OCI-LY7 (cell line): Measurements from ENCODE around the gene DYNLL1. TPM values are rescaled to one million over a fixed set of nuclear protein-coding genes. Genes with fewer than 3 reads are reported as not detected.

Source experiments
- BruUV-seq: library from RNA; stranded (reverse); fragments of 400-500 nt; replicated peaks from 2 replicates; lab custom pipeline; 2021; lab: Mats Ljungman, UMichigan
- CTCF ChIA-PET: fragments of 300-600 bp; sonication (Branson Sonifier 250); formaldehyde crosslinking; loops from one replicate; lab custom pipeline; 2022; ENCODE audit warnings: antibody characterized with exemption; ENCODE audit not compliant: unreplicated experiment; lab: Charles Lee
- POLR2A ChIA-PET: fragments of 300-600 bp; sonication (Branson Sonifier 250); formaldehyde crosslinking; loops from one replicate; lab custom pipeline; 2022; ENCODE audit warnings: antibody characterized with exemption; lab: Charles Lee
- DNase-seq: peaks from one replicate; pipeline ENCODE4 v3.0.0-alpha.2; 2015; ENCODE audit warnings: low spot score
- H2AFZ ChIP-seq: fragments of 200-600 bp; sonication (generic), shearing (Covaris generic); 2 replicates; pipeline ENCODE4 v1.6.1; 2014; ENCODE audit warnings: mild to moderate bottlenecking, antibody characterized with exemption, low read length, moderate library complexity
- H3K27ac ChIP-seq: fragments of 200-600 bp; sonication (generic); 2 replicates; pipeline ENCODE4 v1.5.1; 2014; ENCODE audit warnings: mixed run types, low read depth, mild to moderate bottlenecking, moderate library complexity, low read length, inconsistent platforms; ENCODE audit not compliant: poor library complexity, severe bottlenecking
- H3K36me3 ChIP-seq: fragments of 200-600 bp; sonication (generic); 2 replicates; pipeline ENCODE4 v1.6.1; 2014; ENCODE audit warnings: mild to moderate bottlenecking, antibody characterized with exemption, low read length, moderate library complexity, mixed read lengths; ENCODE audit not compliant: insufficient read depth
- H3K4me1 ChIP-seq: fragments of 200-600 bp; sonication (generic); 2 replicates; pipeline ENCODE4 v1.5.1; 2014; ENCODE audit warnings: mild to moderate bottlenecking, low read length; ENCODE audit not compliant: insufficient read depth, poor library complexity, severe bottlenecking
- H3K4me2 ChIP-seq: fragments of 200-600 bp; sonication (generic); 2 replicates; pipeline ENCODE4 v1.6.1; 2014; ENCODE audit warnings: mild to moderate bottlenecking, low read length
- H3K4me3 ChIP-seq: fragments of 200-600 bp; sonication (generic); 2 replicates; pipeline ENCODE4 v1.5.1; 2014; ENCODE audit warnings: mild to moderate bottlenecking, low read depth, low read length; ENCODE audit not compliant: poor library complexity, severe bottlenecking
- H3K79me2 ChIP-seq: fragments of 200-600 bp; sonication (generic); 2 replicates; pipeline ENCODE4 v1.6.1; 2016; ENCODE audit warnings: low read depth, mild to moderate bottlenecking, low read length, moderate library complexity, mixed read lengths; ENCODE audit not compliant: insufficient read depth
- H3K9me2 ChIP-seq: fragments of 200-600 bp; sonication (generic); 2 replicates; pipeline ENCODE4 v1.6.1; 2016; ENCODE audit warnings: mild to moderate bottlenecking, low read length, mixed read lengths; ENCODE audit not compliant: insufficient read depth
- H3K9me3 ChIP-seq: fragments of 200-600 bp; sonication (generic); 2 replicates; pipeline ENCODE4 v1.6.1; 2014; ENCODE audit warnings: mild to moderate bottlenecking, mixed run types, low read length, mixed read lengths
- H4K20me1 ChIP-seq: fragments of 200-600 bp; sonication (generic); 2 replicates; pipeline ENCODE4 v1.6.1; 2014; ENCODE audit warnings: mild to moderate bottlenecking, antibody characterized with exemption, low read length, moderate library complexity, mixed read lengths; ENCODE audit not compliant: insufficient read depth
- EZH2phosphoT487 ChIP-seq: fragments of 200-600 bp; sonication (generic); IDR thresholded peaks from 2 replicates; pipeline ENCODE4 v1.6.1; 2018; ENCODE audit warnings: low read depth, borderline replicate concordance, mild to moderate bottlenecking, mixed run types, antibody characterized with exemption, low read length, moderate library complexity, mixed read lengths
- intact Hi-C: fragments of 100-400 bp; cut with micrococcal nuclease; formaldehyde crosslinking; loops from one replicate; pipeline ENCODE4 v1.10.0; 2022; ENCODE audit not compliant: unreplicated experiment
- total RNA-seq, 2 experiments: library from RNA; depleted of rRNA in 1 of 2; stranded (reverse); fragments of >200 nt in 1 of 2; shearing (Covaris generic) in 1 of 2; gene quantifications; 2 replicates each; pipeline ENCODE4 v1.2.3, GENCODE V29; 2014 to 2022
- TF ChIP-seq, protein P1 (sequence below): fragments of 200-600 bp; sonication (generic); conservative IDR thresholded peaks from 2 replicates; pipeline ENCODE4 v1.5.1; 2014; ENCODE audit warnings: mild to moderate bottlenecking, antibody characterized with exemption, low read length, moderate library complexity, mixed read lengths

The DYNLL1 gene
- total RNA-seq, 2 experiments from 2014 or later = 321 to 400 TPM

DNA sequence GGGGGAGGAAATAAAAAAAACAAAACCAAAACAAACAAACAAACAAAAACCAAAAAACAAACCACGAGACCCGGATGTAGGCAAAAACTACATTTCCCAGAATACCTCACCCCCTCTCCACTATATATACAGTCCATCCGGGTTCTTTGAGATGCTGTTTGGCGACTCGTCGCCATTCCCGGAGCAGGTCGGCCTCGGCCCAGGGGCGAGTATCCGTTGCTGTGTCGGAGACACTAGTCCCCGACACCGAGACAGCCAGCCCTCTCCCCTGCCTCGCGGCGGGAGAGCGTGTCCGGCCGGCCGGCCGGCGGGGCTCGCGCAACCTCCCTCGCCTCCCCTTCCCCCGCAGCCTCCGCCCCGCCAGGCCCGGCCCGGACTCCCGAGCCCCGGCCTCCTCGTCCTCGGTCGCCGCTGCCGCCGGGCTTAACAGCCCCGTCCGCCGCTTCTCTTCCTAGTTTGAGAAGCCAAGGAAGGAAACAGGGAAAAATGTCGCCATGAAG, 38.3 kb downstream of the DYNLL1 start, which contains the start of gene RNF10:
TSS of gene RNF10 (plus strand) at position 154 of the 500 bp plus-strand sequence. CDS start 456 bp downstream, outside the sequence.
- Histone ChIP-seq H3K4me1 (peaks cover 63% of the 10 kb centered on the region), H4K20me1 (peaks cover 37% of the 10 kb centered on the region), H3K4me2 (peak within 1 kb of the TSS; percentile 97), H3K9me2 (no peaks in the 10 kb centered on the region), H3K27ac (peak within 1 kb of the TSS; percentile 65), H3K4me3 (peak within 1 kb of the TSS; percentile 89), H3K36me3 (peaks cover 37% of the 10 kb centered on the region), H3K9me3 (no peaks in the 10 kb centered on the region; the same call in 1 of the 2 replicates), H3K79me2 (peaks cover 52% of the 10 kb centered on the region), H2AFZ (peak within 1 kb of the TSS; percentile 70)
- TF ChIP-seq EZH2phosphoT487 = no peak
- TF ChIP-seq, protein P1, sequence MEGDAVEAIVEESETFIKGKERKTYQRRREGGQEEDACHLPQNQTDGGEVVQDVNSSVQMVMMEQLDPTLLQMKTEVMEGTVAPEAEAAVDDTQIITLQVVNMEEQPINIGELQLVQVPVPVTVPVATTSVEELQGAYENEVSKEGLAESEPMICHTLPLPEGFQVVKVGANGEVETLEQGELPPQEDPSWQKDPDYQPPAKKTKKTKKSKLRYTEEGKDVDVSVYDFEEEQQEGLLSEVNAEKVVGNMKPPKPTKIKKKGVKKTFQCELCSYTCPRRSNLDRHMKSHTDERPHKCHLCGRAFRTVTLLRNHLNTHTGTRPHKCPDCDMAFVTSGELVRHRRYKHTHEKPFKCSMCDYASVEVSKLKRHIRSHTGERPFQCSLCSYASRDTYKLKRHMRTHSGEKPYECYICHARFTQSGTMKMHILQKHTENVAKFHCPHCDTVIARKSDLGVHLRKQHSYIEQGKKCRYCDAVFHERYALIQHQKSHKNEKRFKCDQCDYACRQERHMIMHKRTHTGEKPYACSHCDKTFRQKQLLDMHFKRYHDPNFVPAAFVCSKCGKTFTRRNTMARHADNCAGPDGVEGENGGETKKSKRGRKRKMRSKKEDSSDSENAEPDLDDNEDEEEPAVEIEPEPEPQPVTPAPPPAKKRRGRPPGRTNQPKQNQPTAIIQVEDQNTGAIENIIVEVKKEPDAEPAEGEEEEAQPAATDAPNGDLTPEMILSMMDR = no peak
- no TSS peak for BruUV-seq
- DNase-seq = peak; percentile 92
- ChIA-PET CTCF (no interaction called here), POLR2A (interaction anchor here (0.6 to 1.7 kb wide), 5 partner anchors 12 to 66 kb away, joined by 3 to 4 read pairs (median 3); partner anchors contain the start of gene POP5)
- intact Hi-C loops = no loop called here

DNA sequence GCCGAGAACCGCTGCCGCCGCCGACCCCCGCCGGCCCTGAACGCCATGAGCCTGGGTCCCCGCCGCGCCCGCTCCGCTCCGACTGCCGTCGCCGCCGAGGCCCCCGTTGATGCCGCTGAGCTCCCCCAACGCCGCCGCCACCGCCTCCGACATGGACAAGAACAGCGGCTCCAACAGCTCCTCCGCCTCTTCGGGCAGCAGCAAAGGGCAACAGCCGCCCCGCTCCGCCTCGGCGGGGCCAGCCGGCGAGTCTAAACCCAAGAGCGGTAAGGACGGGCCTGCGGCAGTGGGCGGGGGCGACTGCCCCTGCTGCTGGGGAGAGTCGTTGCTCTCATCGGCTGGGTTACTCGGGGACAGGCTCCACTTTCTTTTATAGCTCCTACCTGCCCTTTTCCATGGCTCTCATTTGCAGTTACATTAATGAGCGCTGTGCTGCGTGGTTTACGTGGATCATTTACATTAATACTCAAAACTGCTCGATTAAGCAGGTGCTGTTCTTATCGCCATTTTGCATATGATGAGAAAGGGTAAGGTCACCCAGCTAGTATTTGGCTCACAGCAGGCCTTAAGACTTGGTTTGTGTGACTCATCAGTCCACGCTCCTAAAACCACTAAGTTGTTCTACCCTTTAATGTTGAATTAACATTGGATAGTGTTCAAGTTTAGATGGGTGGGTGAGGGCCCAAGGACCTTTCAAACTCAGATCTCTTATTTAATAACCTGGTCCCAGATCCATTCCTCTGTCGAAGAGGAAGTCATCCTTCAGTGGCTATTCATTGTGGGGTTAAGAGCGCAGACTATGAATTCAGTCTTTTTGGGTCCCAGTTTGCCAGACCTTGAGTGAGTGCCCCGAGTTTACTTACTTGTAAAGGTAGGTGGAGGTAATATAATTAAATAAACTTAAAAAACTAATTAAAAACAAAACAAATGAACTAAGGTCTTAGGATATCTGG, 39.1 kb downstream of the DYNLL1 start:
- DNase-seq = peak; percentile 69
- Histone ChIP-seq H3K79me2 (peaks cover 59% of the 10 kb centered on the region), H3K27ac (peak overlapping the region; percentile 65), H3K4me3 (peak overlapping the region; percentile 89), H3K4me2 (peak overlapping the region; percentile 97), H2AFZ (peak overlapping the region; percentile 70; the same call in 1 of the 2 replicates), H3K4me1 (peaks cover 60% of the 10 kb centered on the region), H4K20me1 (peaks cover 37% of the 10 kb centered on the region), H3K36me3 (peaks cover 44% of the 10 kb centered on the region), H3K9me2 (no peaks in the 10 kb centered on the region), H3K9me3 (no peaks in the 10 kb centered on the region; the same call in 1 of the 2 replicates)
- no peak for TF ChIP-seq EZH2phosphoT487
- TF ChIP-seq, protein P1 = peak; percentile 17; the same call in 1 of the 2 replicates
- ChIA-PET POLR2A (interaction anchor here (0.6 to 1.7 kb wide), 7 partner anchors 12 to 414 kb away, joined by 3 to 4 read pairs (median 3); partner anchors contain the start of gene POP5), CTCF (interaction anchor here (0.5 to 0.6 kb wide), 2 partner anchors 395 to 709 kb away, joined by 3 read pairs; no protein-coding TSS in a partner anchor)
- no TSS peak for BruUV-seq
- intact Hi-C loops = loop anchor here (5.0 kb wide), 1 partner anchor 98 kb away; the partner anchor contains the start of gene COX6A1
